ENCODE measurements around the gene TRAPPC10. TPM values are rescaled to one million over a fixed set of nuclear protein-coding genes. Genes with fewer than 3 reads are reported as not detected.

TRAPPC10 gene
- total and polyA plus RNA-seq, 2 of the 8 experiments (the other 6 are each of a cell fraction or from before 2014, with no cell fraction given): 18.5 to 29.8 TPM

DNA sequence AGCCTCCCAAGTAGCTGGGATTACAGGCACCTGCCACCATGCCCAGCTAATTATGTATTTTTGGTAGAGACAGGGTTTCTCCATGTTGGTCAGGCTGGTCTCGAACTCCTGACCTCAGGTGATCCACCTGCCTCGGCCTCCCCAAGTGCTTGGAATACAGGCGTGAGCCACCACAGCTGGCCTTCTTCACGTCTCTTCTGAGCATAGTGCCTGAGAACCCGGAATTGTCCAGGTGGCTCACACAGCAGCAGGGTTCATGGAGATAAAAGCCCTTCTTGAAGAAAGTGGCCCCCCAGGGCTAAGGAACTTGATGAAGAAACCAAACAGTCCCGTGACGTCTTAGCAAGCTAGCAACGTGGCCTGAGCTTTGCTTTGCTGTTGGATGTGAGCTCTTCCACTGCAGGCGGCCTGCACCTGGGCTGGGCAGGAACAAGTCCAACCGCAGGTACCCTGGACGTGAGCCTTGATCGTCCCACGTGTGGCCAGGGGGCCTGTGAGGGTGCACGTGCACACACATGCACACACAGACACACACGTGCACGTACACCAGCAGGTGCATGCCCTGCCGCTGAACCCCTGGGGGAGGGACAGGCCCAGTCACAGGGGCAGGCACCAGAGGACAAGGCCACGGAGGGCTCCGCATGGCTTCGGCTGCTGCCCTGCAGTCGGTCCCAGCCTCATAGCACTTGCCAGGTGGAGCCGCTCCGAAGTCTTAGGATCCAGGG, 23.4 kb upstream of the TRAPPC10 start:
- H4K8ac ChIP-seq (ENCODE audit: extremely low read depth, insufficient read depth, low read length): no peak overlapping the region
- no peaks in the 10 kb centered on the region for H3K36me3 ChIP-seq (ENCODE audit: control insufficient read depth in 2 of 4, insufficient read depth in 4 of 4, low read length in 3 of 4)
- no peak overlapping the region for H3K23ac ChIP-seq (ENCODE audit: insufficient read length)
- H4K5ac ChIP-seq (ENCODE audit: insufficient read length, low read depth, low read length): no peak overlapping the region
- no peak overlapping the region for H2BK12ac ChIP-seq (ENCODE audit: low read depth, low read length)
- H4K91ac ChIP-seq (replicated peaks; ENCODE audit: insufficient read length, low read length): no peak overlapping the region
- peak overlapping the region; percentile 53 for H3K4ac ChIP-seq (replicated peaks; ENCODE audit: insufficient read length, low read depth, low read length)
- POLR2A ChIA-PET (ENCODE audit: partially characterized antibody): no interaction called here
- whole genome bisulfite sequencing, 2 experiments (ENCODE audit: extremely low coverage in 1 of 2, insufficient coverage in 1 of 2, insufficient read length in 1 of 2, insufficient replicate concordance in 2 of 2, low coverage in 1 of 2, low lambda C conversion rate in 2 of 2, missing lambda C conversion rate in 1 of 2): 90% methylated on average over 23 of the region's 23 CpGs; no CpG with 5 or more reads in 1 of the 2 experiments
- H4K20me1 ChIP-seq (replicated peaks in 1 of 2; ENCODE audit: control insufficient read depth in 1 of 2, insufficient read depth in 2 of 2, low read length in 2 of 2): peaks cover 0 to 2% of the 10 kb centered on the region in 2 experiments
- no peak overlapping the region for H2BK20ac ChIP-seq (ENCODE audit: low read length)
- CTCF ChIA-PET (ENCODE audit: partially characterized antibody): interaction anchor here (0.8 to 1.6 kb wide), 3 partner anchors 13 to 57 kb away, joined by 4 to 8 read pairs (median 4); no protein-coding TSS in a partner anchor
- no peak overlapping the region for H3K14ac ChIP-seq (ENCODE audit: insufficient read length)
- no peak overlapping the region for H3K4me3 ChIP-seq (ENCODE audit: extremely low read depth in 1 of 4, insufficient read depth in 2 of 4, low read depth in 3 of 4, low read length in 4 of 4)
- no peak overlapping the region for H2AK5ac ChIP-seq (ENCODE audit: low read depth, low read length)
- H3K9me3 ChIP-seq (ENCODE audit: insufficient read depth in 2 of 2, low read depth in 1 of 2, low read length in 1 of 2): no peaks in the 10 kb centered on the region
- H3K18ac ChIP-seq (ENCODE audit: extremely low read depth, low read length): no peak overlapping the region
- no peak for FAIRE-seq
- 0 out of 2 replicates have a peak overlapping the region, but pooled peaks have one; percentile 52 for H2BK5ac ChIP-seq (ENCODE audit: low read depth, low read length)
- H2BK15ac ChIP-seq (ENCODE audit: low read length): no peak overlapping the region; the same call in 1 of the 2 replicates
- H3K27me3 ChIP-seq (replicated peaks in 1 of 4; ENCODE audit: control insufficient read depth in 3 of 4, extremely low read depth in 1 of 4, insufficient read depth in 3 of 4, low read length in 3 of 4): no peaks in the 10 kb centered on the region
- H3K9ac ChIP-seq (replicated peaks in 1 of 4; ENCODE audit: extremely low read depth in 1 of 4, low read depth in 3 of 4, low read length in 3 of 4): no peak overlapping the region
- DNase-seq (ENCODE audit: low read depth in 1 of 2, low spot score in 2 of 2): no peak
- no peak for TF ChIP-seq CHD1 (IDR thresholded peaks at IDR 0.05; ENCODE audit: low read depth, low read length)
- H3K56ac ChIP-seq (replicated peaks; ENCODE audit: insufficient read length, low read depth, low read length): no peak overlapping the region
- no peak overlapping the region for H2BK120ac ChIP-seq (replicated peaks; ENCODE audit: low read depth, low read length)
- no peak overlapping the region for H3K4me2 ChIP-seq (ENCODE audit: insufficient read depth in 1 of 2, low read depth in 2 of 2, low read length in 2 of 2)
- H3K79me1 ChIP-seq (ENCODE audit: low read depth, low read length): no peaks in the 10 kb centered on the region
- H3K27ac ChIP-seq (ENCODE audit: low read depth, low read length): no peak overlapping the region
- no peaks in the 10 kb centered on the region for H3K79me2 ChIP-seq (ENCODE audit: control insufficient read depth in 1 of 2, insufficient read depth in 2 of 2, low read length in 2 of 2)
- no peaks in the 10 kb centered on the region for H3K23me2 ChIP-seq (ENCODE audit: low read depth, low read length)
- no peak overlapping the region for H2AFZ ChIP-seq (ENCODE audit: low read length)
- peaks cover 0 to 12% (median 8%) of the 10 kb centered on the region in 4 experiments; a peak in 6 of 7 replicates for H3K4me1 ChIP-seq (replicated peaks in 1 of 4; ENCODE audit: control insufficient read depth in 3 of 4, insufficient read depth in 4 of 4, low read length in 3 of 4)
